Measurements from ENCODE around the gene SBF1.

The SBF1 gene

GRCh38 chr22:50507421-50507990, 32.7 kb upstream of the SBF1 start, which contains the start of gene LMF2:
Gene LMF2, minus strand, starts transcription at chr22:50507702. Its CDS starts 27 bp downstream, at chr22:50507675.
- no peak for DNase-seq (ENCODE audit: low read depth, low spot score)

GRCh38 chr22:50506611-50507420, 32.0 kb upstream of the SBF1 start:
- no peak for DNase-seq (ENCODE audit: low read depth, low spot score)

GRCh38 chr22:50505776-50506610, 31.2 kb upstream of the SBF1 start:
- no peak for DNase-seq (ENCODE audit: low read depth, low spot score)

- DNase-seq (ENCODE audit: low read depth, low spot score) = no peak
Measured at GRCh38 chr22:50505276-50505775, 30.5 kb upstream of the SBF1 start.

GRCh38 chr22:50504369-50505211, 29.8 kb upstream of the SBF1 start:
- no peak for DNase-seq (ENCODE audit: low read depth, low spot score)

DNA sequence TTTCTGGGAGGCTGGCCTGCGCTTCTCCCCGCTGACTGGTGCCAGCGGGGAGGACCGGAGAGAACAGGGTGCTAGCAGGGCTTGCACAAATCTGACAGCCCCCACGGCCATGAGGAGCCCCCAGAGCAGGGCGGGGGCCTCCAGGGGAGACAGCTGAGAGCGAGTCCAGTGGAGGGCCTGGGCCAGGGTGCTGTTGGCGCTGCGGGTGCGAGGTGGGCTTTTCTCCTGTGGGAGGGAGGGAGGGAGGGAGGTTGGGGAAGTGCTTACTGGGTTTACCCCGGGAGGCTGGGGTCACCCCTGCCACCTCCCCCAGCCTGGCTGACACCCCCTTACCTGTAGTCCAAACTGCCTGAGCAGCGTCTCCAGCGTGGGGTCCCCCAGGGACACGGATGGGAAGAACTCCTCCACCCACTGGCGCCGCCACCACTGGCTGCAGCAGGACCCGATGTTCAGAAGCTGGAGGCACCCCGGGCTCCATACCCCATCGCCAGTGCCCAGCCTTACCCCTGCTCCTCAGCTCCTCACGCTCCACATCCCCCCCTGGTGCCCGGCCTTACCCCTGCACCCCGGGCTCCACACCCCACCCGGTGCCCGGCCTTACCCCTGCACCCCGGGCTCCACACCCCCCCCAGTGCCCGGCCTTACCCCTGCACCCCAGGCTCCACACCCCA, 28.8 kb upstream of the SBF1 start:
- DNase-seq (ENCODE audit: low read depth, low spot score) = no peak

DNA sequence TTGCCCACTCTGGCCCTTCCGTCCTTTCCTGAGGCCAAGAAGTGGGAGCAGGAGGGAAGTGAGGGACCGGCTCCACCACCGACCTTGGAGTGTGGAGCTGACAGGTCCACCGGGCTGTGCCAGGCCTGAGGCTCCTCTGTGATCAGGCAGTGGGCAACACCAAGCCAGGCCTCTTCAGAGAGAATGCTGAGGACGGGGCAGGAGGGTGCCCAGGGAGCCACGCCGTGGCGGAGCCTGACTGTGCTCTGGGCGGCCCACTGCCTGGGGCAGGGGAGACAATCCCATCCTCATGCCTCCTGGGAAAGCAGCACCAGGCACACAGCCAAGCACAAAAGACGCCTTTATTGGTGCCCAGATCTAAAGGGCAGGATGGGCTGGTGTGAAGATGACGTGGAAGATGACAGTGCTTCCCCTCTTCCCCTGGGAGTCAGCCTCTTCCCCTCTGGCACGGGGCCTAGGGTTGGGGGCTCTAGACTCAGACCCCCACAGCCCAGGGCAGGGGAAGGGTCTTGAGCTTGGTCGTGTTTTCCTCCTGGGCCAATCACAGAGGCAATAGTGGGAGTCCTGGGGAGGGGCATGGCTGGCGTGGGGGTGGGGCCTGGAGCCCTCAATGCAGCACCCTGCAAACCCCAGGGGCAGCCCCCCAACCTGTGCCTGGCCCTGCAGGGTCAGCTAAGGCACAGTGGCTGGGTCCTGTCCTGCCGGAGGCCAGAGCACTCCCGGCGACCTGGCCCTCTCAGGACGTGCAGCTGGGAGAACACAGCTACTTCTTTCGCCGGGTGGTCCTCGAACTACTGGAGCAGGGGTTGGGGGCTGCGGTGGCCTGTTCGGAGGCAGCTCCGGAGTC, 28.0 kb upstream of the SBF1 start:
- no peak for DNase-seq (ENCODE audit: low read depth, low spot score)

DNA sequence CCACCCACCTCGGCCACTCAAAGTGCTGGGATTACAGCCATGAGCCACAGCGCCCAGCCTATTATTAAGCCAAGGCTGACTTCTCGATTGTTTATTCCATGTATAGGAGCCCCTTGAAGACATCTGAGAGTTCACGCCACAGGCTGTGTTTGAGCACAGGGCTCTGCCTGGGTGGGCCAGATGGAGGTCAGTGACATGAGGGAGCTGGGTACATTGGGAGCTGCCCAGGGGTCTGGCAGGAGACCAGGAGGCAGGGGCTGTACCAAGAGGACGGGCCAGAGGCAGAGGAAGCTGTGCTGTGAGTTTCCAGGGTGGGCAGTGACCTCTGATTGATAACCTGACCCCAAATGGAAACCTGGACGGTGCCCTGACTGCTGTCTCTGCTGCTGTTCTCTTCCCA, 27.3 kb upstream of the SBF1 start:
- DNase-seq (ENCODE audit: low read depth, low spot score) = no peak

DNA sequence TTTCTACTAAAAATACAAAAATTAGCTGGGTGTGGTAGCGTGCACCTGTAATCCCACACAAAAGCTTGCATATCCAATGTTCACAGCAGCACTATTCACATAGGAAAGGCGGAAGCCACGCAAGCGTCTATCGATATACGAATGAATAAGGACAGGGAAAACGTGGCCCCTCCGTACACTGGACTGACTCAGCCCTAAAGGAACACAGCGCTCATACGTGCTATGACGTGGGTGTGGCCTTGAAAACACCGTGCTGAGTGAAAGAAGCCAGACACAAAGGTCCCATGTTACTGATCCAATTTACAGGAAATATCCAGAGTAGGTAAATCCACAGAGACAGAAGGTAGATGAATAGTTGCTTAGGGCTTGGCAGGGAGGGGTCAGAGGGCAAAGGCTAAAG, 25.6 kb upstream of the SBF1 start:
- no peak for DNase-seq (ENCODE audit: low read depth, low spot score)

DNA sequence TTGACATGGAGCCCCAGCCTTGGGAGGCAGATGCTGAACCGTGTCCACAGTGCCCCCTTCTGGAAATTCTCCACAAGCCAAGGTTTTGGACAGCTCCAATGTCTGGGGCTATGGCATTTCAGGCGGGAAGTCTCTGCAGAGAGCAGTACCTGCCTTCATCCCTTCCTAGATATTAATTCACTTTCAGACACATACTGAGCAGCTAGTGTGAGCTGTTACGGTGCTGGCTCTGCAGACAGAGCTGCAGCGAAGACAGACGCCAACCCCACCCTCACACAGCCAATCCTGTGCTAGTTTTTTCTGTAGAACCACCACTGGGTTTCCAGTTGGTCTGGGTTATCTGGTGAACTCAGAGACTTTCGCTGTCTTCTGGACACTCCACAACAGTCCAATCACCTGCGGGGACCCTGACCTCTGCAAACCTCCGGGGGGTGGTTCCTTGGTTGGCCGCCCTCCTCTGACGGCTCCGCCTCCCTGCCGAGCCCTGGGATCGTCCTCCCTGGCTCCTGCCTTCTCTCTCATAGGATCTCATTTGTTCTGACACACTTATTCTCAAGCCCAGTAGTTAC, 23.6 kb upstream of the SBF1 start:
- DNase-seq (ENCODE audit: low read depth, low spot score) = no peak

DNA sequence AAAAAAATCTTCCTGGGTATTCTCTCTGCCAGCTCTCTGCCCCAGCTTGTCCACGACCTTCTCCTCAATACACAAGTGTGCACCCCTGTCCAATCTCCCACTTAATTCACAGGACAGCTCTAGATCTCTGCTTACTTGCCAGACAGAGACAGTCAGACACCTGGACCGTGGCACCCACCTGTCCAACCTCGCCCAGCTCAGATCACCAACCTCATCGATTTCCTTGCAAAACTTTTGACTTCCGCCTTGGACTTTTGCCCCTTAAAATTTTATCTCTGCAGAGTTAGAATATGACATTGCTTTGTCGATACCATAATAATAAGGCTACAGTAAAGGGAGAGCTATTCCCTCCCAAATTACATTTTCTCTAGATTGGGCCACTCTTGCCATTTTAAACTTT, 22.3 kb upstream of the SBF1 start:
- DNase-seq (ENCODE audit: low read depth, low spot score) = no peak

DNA sequence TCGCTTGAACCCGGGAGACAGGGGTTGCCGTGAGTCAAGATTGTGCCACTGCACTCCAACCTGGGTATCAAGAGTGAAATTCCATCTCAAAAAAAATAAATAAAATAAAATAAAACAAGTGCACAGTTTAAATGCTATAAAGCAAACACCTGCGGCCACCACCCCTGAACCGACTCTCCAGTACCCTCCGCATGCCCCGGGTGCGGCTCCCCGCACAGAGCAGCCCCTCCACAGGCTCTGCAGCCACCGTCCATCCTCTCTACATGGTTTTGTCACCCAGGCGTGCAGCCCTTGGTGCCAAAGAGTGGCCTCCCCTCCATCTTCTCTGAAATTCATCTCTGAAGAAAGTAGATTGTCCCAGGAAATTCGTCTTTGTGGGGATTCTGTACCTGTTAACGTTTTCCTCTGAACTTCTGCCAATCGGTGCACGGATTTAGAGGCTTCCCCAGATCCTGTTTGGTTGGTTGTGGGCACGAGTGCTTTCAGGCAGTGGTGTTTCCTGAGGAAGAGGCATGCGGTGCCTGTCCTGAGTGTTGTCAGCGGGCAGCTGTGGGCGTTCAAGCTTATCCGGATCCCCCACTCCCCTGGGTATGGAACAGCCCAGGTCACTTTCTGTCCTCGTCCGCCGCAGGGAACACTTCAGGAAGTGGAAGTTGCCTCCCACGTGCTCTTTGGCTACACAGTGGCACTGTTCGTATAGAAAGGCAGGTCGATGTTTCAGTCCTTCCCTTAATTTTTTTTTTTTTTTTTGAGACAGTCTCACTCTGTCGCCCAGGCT, 15.9 kb upstream of the SBF1 start:
- no peak for DNase-seq (ENCODE audit: low read depth, low spot score)

- DNase-seq (ENCODE audit: low read depth, low spot score) = no peak
Measured at GRCh38 chr22:50489363-50490243, 14.8 kb upstream of the SBF1 start.

DNA sequence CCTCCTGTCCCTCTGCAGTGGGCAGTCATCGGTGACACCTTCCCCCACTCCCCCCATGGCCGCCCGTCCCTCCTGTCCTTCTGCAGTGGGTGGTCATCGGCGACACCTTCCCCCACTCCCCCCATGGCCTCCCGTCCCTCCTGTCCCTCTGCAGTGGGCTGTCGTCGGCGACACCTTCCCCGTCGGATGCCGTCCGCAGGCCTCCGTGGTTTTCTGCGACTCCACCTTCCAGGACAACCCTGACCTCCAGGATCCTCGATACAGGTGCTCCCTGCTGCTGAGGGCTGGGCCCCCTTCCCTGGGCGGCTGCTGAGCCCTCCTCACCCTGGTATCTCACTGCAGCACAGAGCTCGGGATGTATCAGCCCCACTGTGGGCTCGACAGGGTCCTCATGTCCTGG, 14.1 kb upstream of the SBF1 start:
- no peak for DNase-seq (ENCODE audit: low read depth, low spot score)

DNA sequence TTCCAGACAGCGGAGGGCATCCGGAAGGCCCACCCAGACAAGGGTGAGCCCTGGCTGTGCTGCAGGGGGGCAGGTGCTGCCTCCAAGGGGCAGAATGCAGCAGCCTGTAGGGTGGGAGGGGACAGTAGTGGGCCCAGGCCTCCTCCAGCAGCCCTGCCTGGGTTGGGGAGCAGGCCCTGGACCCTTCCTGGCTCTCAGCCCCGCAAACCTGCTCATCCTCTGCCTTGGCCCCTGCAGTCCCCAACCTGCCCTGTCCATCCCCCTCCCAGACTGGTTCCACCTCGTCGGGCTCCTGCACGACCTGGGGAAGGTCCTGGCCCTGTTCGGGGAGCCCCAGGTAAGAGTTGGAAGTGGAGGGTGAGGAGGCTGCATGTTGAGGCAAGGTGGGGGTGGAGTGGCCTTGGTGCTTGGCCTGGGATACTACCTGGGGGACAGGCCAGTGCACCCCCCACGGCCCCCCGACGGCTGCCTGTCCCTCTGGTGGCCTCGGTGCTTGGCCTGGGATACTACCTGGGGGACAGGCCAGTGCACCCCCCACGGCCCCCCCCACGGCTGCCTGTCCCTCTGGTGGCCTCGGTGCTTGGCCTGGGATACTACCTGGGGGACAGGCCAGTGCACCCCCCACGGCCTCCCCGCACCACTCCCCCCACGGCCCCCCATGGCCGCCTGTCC, 13.3 kb upstream of the SBF1 start:
- DNase-seq (ENCODE audit: low read depth, low spot score) = no peak

DNA sequence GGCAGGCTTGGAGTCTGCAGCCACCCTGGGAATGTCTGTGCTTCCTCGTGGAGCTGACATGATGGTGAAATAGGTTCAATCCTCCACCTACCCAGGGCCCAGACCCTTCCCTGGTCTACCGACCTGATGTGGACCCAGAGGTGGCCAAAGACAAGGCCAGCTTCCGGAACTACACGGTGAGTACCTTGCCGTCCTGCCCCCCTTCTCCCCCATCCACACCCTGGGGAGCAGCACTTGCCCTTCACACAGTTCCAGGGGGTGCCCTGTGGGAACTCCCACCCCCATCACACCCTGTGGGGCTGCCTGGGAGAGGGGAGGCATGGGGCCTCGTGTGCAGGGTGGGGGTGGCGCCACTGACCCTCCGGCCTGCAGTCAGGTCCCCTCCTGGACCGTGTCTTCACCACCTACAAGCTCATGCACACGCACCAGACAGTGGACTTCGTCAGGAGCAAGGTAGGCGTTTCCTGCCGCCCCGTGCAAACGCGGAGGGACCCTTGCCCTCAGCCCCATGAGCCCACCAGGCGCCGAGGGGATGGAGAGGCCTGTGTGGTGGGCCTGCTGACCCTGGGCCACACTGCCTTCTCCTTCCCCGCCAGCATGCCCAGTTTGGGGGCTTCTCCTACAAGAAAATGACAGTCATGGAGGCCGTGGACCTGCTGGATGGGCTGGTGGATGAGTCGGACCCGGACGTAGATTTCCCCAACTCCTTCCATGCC, 12.6 kb upstream of the SBF1 start:
- no peak for DNase-seq (ENCODE audit: low read depth, low spot score)
